NT2/D1 (cell line): ENCODE results near the gene SLC24A3.

Source experiments
- DNase-seq: peaks from one replicate; pipeline ENCODE4 v3.0.0-alpha.2; 2011; ENCODE audit warnings: low read depth, low spot score
- H3K27me3 ChIP-seq: 2 replicates; pipeline ENCODE4 v1.6.0; 2011; ENCODE audit warnings: mild to moderate bottlenecking; ENCODE audit not compliant: insufficient read length, insufficient read depth
- H3K36me3 ChIP-seq: 2 replicates; pipeline ENCODE4 v1.6.1; 2011; ENCODE audit warnings: mild to moderate bottlenecking, low read length, mixed read lengths; ENCODE audit not compliant: insufficient read depth, insufficient read length
- H3K4me1 ChIP-seq: 2 replicates; pipeline ENCODE4 v1.5.1; 2011; ENCODE audit not compliant: insufficient read depth, insufficient read length
- H3K4me3 ChIP-seq: 2 replicates; pipeline ENCODE4 v1.5.1; 2011; ENCODE audit warnings: low read depth; ENCODE audit not compliant: insufficient read length
- H3K9ac ChIP-seq: 2 replicates; pipeline ENCODE4 v1.6.0; 2011; ENCODE audit warnings: low read depth; ENCODE audit not compliant: insufficient read length
- H3K9me3 ChIP-seq: 2 replicates; pipeline ENCODE4 v1.5.1; 2011; ENCODE audit warnings: mild to moderate bottlenecking, low read length; ENCODE audit not compliant: insufficient read depth
- SUZ12 ChIP-seq: IDR thresholded peaks from 2 replicates; pipeline ENCODE4 v1.6.1; 2011; ENCODE audit not compliant: insufficient read length, insufficient read depth; ENCODE audit errors: extremely low read depth
- YY1 ChIP-seq: IDR thresholded peaks from 2 replicates; pipeline ENCODE4 v1.6.1; 2011; ENCODE audit not compliant: insufficient read length, insufficient read depth
- ZNF274 ChIP-seq: IDR thresholded peaks from 2 replicates; pipeline ENCODE4 v1.6.1; 2011; ENCODE audit warnings: mild to moderate bottlenecking, low read depth, low read length

Gene SLC24A3

GRCh38 chr20:19428324-19428723 is 215.9 kb downstream of the SLC24A3 start:
- DNase-seq, result no peak
- no peak for TF ChIP-seq SUZ12
- no peak for TF ChIP-seq ZNF274
- TF ChIP-seq YY1, result no peak
- no peaks in the 10 kb centered on the region for H3K27me3 ChIP-seq
- no peaks in the 10 kb centered on the region for H3K36me3 ChIP-seq
- H3K9ac ChIP-seq, result no peak overlapping the region
- H3K4me3 ChIP-seq, result no peak overlapping the region
- H3K4me1 ChIP-seq, result peaks cover 4% of the 10 kb centered on the region
- H3K9me3 ChIP-seq, result no peaks in the 10 kb centered on the region

GRCh38 chr20:19429538-19429937 is 217.1 kb downstream of the SLC24A3 start:
- no peak for DNase-seq
- no peak overlapping the region for H3K4me3 ChIP-seq
- TF ChIP-seq ZNF274 (no peak), YY1 (no peak), SUZ12 (no peak)
- no peaks in the 10 kb centered on the region for H3K27me3 ChIP-seq
- no peaks in the 10 kb centered on the region for H3K36me3 ChIP-seq
- H3K9me3 ChIP-seq, result no peaks in the 10 kb centered on the region
- no peak overlapping the region for H3K9ac ChIP-seq
- peaks cover 4% of the 10 kb centered on the region for H3K4me1 ChIP-seq

- TF ChIP-seq SUZ12 (no peak), ZNF274 (no peak)
- no peak overlapping the region for H3K9ac ChIP-seq
These were observed 218.3 kb downstream of the SLC24A3 start for GRCh38 chr20:19430641-19431315.

GRCh38 chr20:19431316-19431700 is 218.9 kb downstream of the SLC24A3 start:
- Histone ChIP-seq H3K27me3 (no peaks in the 10 kb centered on the region), H3K9ac (no peak overlapping the region), H3K36me3 (no peaks in the 10 kb centered on the region), H3K9me3 (no peaks in the 10 kb centered on the region), H3K4me1 (peaks cover 4% of the 10 kb centered on the region), H3K4me3 (no peak overlapping the region)
- TF ChIP-seq ZNF274 (no peak), SUZ12 (no peak), YY1 (no peak)
- no peak for DNase-seq

More at GRCh38 chr20:19430641-19431315, 218.3 kb downstream of the SLC24A3 start:
- peaks cover 4% of the 10 kb centered on the region for H3K4me1 ChIP-seq
- no peak for DNase-seq
- H3K9me3 ChIP-seq, result no peaks in the 10 kb centered on the region
- H3K36me3 ChIP-seq, result no peaks in the 10 kb centered on the region
- H3K4me3 ChIP-seq, result no peak overlapping the region
- no peaks in the 10 kb centered on the region for H3K27me3 ChIP-seq

- TF ChIP-seq SUZ12, result no peak
- no peak overlapping the region for H3K9ac ChIP-seq
- no peak overlapping the region for H3K4me3 ChIP-seq
- H3K36me3 ChIP-seq, result no peaks in the 10 kb centered on the region
- no peaks in the 10 kb centered on the region for H3K27me3 ChIP-seq
- no peaks in the 10 kb centered on the region for H3K9me3 ChIP-seq
- DNase-seq, result no peak
- peaks cover 2% of the 10 kb centered on the region for H3K4me1 ChIP-seq
These were observed 219.5 kb downstream of the SLC24A3 start for GRCh38 chr20:19431906-19432305.

- no peaks in the 10 kb centered on the region for H3K4me1 ChIP-seq
- H3K9ac ChIP-seq, result no peak overlapping the region
- H3K27me3 ChIP-seq, result no peaks in the 10 kb centered on the region
- no peak overlapping the region for H3K4me3 ChIP-seq
- no peaks in the 10 kb centered on the region for H3K9me3 ChIP-seq
- TF ChIP-seq ZNF274 (no peak), YY1 (no peak), SUZ12 (no peak)
- DNase-seq, result no peak
- no peaks in the 10 kb centered on the region for H3K36me3 ChIP-seq
These were observed 221.2 kb downstream of the SLC24A3 start for GRCh38 chr20:19433371-19434350.

- TF ChIP-seq SUZ12, result no peak
- no peak for TF ChIP-seq YY1
- no peak for TF ChIP-seq ZNF274
- no peak for DNase-seq
- H3K36me3 ChIP-seq, result no peaks in the 10 kb centered on the region
- H3K27me3 ChIP-seq, result no peaks in the 10 kb centered on the region
- H3K9me3 ChIP-seq, result no peaks in the 10 kb centered on the region
- H3K4me1 ChIP-seq, result no peaks in the 10 kb centered on the region
- no peak overlapping the region for H3K9ac ChIP-seq
- H3K4me3 ChIP-seq, result no peak overlapping the region
These were observed 222.9 kb downstream of the SLC24A3 start for GRCh38 chr20:19435316-19435715.
